ENCODE data around the gene KL. TPM values are rescaled to one million over a fixed set of nuclear protein-coding genes. Genes with fewer than 3 reads are reported as not detected.

The KL gene
- total and polyA plus RNA-seq, 2 of the 8 experiments (the other 6 are each of a cell fraction or from before 2014, with no cell fraction given): 0.02 TPM; not detected in 1

DNA sequence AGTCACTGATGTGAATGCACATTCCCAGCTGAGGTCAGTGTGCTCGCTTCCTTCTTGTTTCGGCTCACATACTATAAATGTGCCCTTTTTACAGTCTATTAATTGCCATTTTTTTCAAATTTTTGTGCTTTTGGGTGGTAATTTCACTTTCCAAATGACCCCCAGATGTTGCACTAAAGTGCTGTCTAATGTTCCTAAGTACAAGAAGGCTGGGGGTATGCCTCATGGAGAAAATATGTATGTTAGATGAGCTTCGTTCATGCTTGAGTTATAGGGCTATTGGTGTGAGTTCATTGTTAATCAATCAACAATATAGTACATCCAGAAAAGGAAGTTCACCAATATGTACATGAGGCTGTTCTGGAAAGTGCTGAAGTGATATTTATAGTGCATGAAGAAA is 84.7 kb downstream of the KL start:
- ChIA-PET POLR2A (ENCODE audit: partially characterized antibody) (no interaction called here), CTCF (ENCODE audit: partially characterized antibody) (interaction anchor here (2.6 kb wide), 1 partner anchor 9 kb away, joined by 16 read pairs; no protein-coding TSS in a partner anchor)
- Histone ChIP-seq H3K79me2 (ENCODE audit: control insufficient read depth in 1 of 2, insufficient read depth in 2 of 2, low read length in 2 of 2) (no peaks in the 10 kb centered on the region), H3K9me3 (ENCODE audit: insufficient read depth in 2 of 2, low read depth in 1 of 2, low read length in 1 of 2) (no peaks in the 10 kb centered on the region), H3K14ac (ENCODE audit: insufficient read length) (no peak overlapping the region), H2BK5ac (ENCODE audit: low read depth, low read length) (no peak overlapping the region), H3K18ac (ENCODE audit: extremely low read depth, low read length) (no peak overlapping the region), H3K9ac (replicated peaks in 1 of 4; ENCODE audit: extremely low read depth in 1 of 4, low read depth in 3 of 4, low read length in 3 of 4) (no peak overlapping the region), H4K20me1 (replicated peaks in 1 of 2; ENCODE audit: control insufficient read depth in 1 of 2, insufficient read depth in 2 of 2, low read length in 2 of 2) (no peaks in the 10 kb centered on the region), H4K5ac (ENCODE audit: insufficient read length, low read depth, low read length) (no peak overlapping the region), H2BK15ac (ENCODE audit: low read length) (no peak overlapping the region), H3K23ac (ENCODE audit: insufficient read length) (no peak overlapping the region), H3K4ac (replicated peaks; ENCODE audit: insufficient read length, low read depth, low read length) (no peak overlapping the region), H3K27me3 (replicated peaks in 1 of 4; ENCODE audit: control insufficient read depth in 3 of 4, extremely low read depth in 1 of 4, insufficient read depth in 3 of 4, low read length in 3 of 4) (no peaks in the 10 kb centered on the region), H2BK12ac (ENCODE audit: low read depth, low read length) (no peak overlapping the region), H3K27ac (ENCODE audit: low read depth, low read length) (no peak overlapping the region), H2BK20ac (ENCODE audit: low read length) (no peak overlapping the region), H3K79me1 (ENCODE audit: low read depth, low read length) (no peaks in the 10 kb centered on the region), H3K23me2 (ENCODE audit: low read depth, low read length) (no peaks in the 10 kb centered on the region), H3K36me3 (ENCODE audit: control insufficient read depth in 2 of 4, insufficient read depth in 4 of 4, low read length in 3 of 4) (no peaks in the 10 kb centered on the region), H2AFZ (ENCODE audit: low read length) (no peak overlapping the region), H2BK120ac (replicated peaks; ENCODE audit: low read depth, low read length) (no peak overlapping the region), H3K4me1 (replicated peaks in 1 of 4; ENCODE audit: control insufficient read depth in 3 of 4, insufficient read depth in 4 of 4, low read length in 3 of 4) (peaks cover 0 to 2% (median 0%) of the 10 kb centered on the region in 4 experiments; a peak in 2 of 7 replicates), H3K4me2 (ENCODE audit: insufficient read depth in 1 of 2, low read depth in 2 of 2, low read length in 2 of 2) (no peak overlapping the region), H3K56ac (replicated peaks; ENCODE audit: insufficient read length, low read depth, low read length) (no peak overlapping the region), H4K8ac (ENCODE audit: extremely low read depth, insufficient read depth, low read length) (no peak overlapping the region), H3K4me3 (ENCODE audit: extremely low read depth in 1 of 4, insufficient read depth in 2 of 4, low read depth in 3 of 4, low read length in 4 of 4) (no peak overlapping the region), H4K91ac (replicated peaks; ENCODE audit: insufficient read length, low read length) (no peak overlapping the region), H2AK5ac (ENCODE audit: low read depth, low read length) (no peak overlapping the region)
- WGBS, 2 experiments (ENCODE audit: extremely low coverage in 1 of 2, insufficient coverage in 1 of 2, insufficient read length in 1 of 2, insufficient replicate concordance in 2 of 2, low coverage in 1 of 2, low lambda C conversion rate in 2 of 2, missing lambda C conversion rate in 1 of 2): 91% methylated on average over 3 of the region's 3 CpGs; no CpG with 5 or more reads in 1 of the 2 experiments
- FAIRE-seq (no peak), DNase-seq (ENCODE audit: low read depth in 1 of 2, low spot score in 2 of 2) (no peak)
- TF ChIP-seq KDM5A (IDR thresholded peaks at IDR 0.05; ENCODE audit: low read length) (no peak), HDAC6 (IDR thresholded peaks at IDR 0.05; ENCODE audit: low read depth, low read length) (no peak), EZH2 (IDR thresholded peaks at IDR 0.05; ENCODE audit: low read depth, low read length, severe bottlenecking) (no peak), CREB1 (IDR thresholded peaks at IDR 0.05) (no peak), SP2 (IDR thresholded peaks at IDR 0.05; ENCODE audit: low read length) (no peak), NRF1 (IDR thresholded peaks at IDR 0.05; ENCODE audit: low read depth, low read length) (no peak), TAF1 (IDR thresholded peaks at IDR 0.05; ENCODE audit: low read depth, low read length) (no peak), RNF2 (IDR thresholded peaks at IDR 0.05; ENCODE audit: borderline replicate concordance, low read depth, low read length, missing control alignments, poor library complexity, severe bottlenecking) (no peak), RBBP5 (IDR thresholded peaks at IDR 0.05; ENCODE audit: borderline replicate concordance, low read depth, low read length) (no peak), BRCA1 (IDR thresholded peaks at IDR 0.05; ENCODE audit: low read depth, low read length) (no peak), JUND (IDR thresholded peaks at IDR 0.05; ENCODE audit: low read length) (no peak), CBX5 (IDR thresholded peaks at IDR 0.05; ENCODE audit: low read depth, low read length) (no peak)
- TF ChIP-seq, protein P1, sequence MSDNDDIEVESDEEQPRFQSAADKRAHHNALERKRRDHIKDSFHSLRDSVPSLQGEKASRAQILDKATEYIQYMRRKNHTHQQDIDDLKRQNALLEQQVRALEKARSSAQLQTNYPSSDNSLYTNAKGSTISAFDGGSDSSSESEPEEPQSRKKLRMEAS (IDR thresholded peaks at IDR 0.05): no peak
